A673 (cell line): Measurements from ENCODE around the gene RPS6KA5. TPM values are rescaled to one million over a fixed set of nuclear protein-coding genes. Genes with fewer than 3 reads are reported as not detected.
"Not testable (repeated sequence)": the region's sequence is repeated elsewhere in the genome, so short reads cannot be mapped to it uniquely, and the experiment has no call there.

Experiments
- BruUV-seq: library from RNA; stranded (reverse); fragments of 400-500 nt; replicated peaks from 2 replicates; lab custom pipeline; 2021; lab: Mats Ljungman, UMichigan
- CTCF ChIA-PET: fragments of 300-600 bp; sonication (Branson Sonifier 250); formaldehyde crosslinking; loops from one replicate; lab custom pipeline; 2022; ENCODE audit warnings: antibody characterized with exemption; lab: Charles Lee
- POLR2A ChIA-PET: fragments of 300-600 bp; sonication (Branson Sonifier 250); formaldehyde crosslinking; loops from one replicate; lab custom pipeline; 2022; ENCODE audit warnings: antibody characterized with exemption; ENCODE audit not compliant: low non-redundant PET; lab: Charles Lee
- DNase-seq: peaks from one replicate; pipeline ENCODE4 v3.0.0-alpha.2; 2015; ENCODE audit warnings: low spot score
- H3K27ac ChIP-seq: fragments of 200-600 bp; sonication (generic); 2 replicates; pipeline ENCODE4 v1.5.1; 2016; ENCODE audit warnings: mixed run types, low read depth, mild to moderate bottlenecking, mixed read lengths, antibody characterized with exemption, low read length; ENCODE audit not compliant: poor library complexity, severe bottlenecking
- H3K27me3 ChIP-seq: fragments of 200-600 bp; sonication (generic); replicated peaks from 2 replicates; pipeline ENCODE4 v1.6.1; 2017; ENCODE audit warnings: mixed run types, low read depth, mild to moderate bottlenecking, mixed read lengths, antibody characterized with exemption, low read length; ENCODE audit not compliant: insufficient read depth, poor library complexity
- H3K36me3 ChIP-seq: fragments of 200-600 bp; sonication (generic); 2 replicates; pipeline ENCODE4 v1.6.1; 2016; ENCODE audit warnings: mixed run types, mild to moderate bottlenecking, mixed read lengths, antibody characterized with exemption, low read length; ENCODE audit not compliant: insufficient read depth, poor library complexity, severe bottlenecking
- H3K4me1 ChIP-seq: fragments of 200-600 bp; sonication (generic); 2 replicates; pipeline ENCODE4 v1.6.1; 2017; ENCODE audit warnings: mixed run types, mild to moderate bottlenecking, mixed read lengths, antibody characterized with exemption, low read length; ENCODE audit not compliant: insufficient read depth, poor library complexity, severe bottlenecking
- H3K4me3 ChIP-seq: fragments of 200-600 bp; sonication (generic); 2 replicates; pipeline ENCODE4 v1.5.1; 2016; ENCODE audit warnings: low read depth, mixed run types, mild to moderate bottlenecking, mixed read lengths, low read length; ENCODE audit not compliant: poor library complexity, severe bottlenecking
- H3K9me3 ChIP-seq: fragments of 200-600 bp; sonication (generic); 2 replicates; pipeline ENCODE4 v1.6.1; 2016; ENCODE audit warnings: mixed run types, low read depth, mild to moderate bottlenecking, mixed read lengths, antibody characterized with exemption, low read length; ENCODE audit not compliant: poor library complexity, severe bottlenecking
- EZH2 ChIP-seq: fragments of 200-600 bp; sonication (generic); IDR thresholded peaks from 2 replicates; pipeline ENCODE4 v1.6.1; 2017; ENCODE audit warnings: borderline replicate concordance, low read depth, mild to moderate bottlenecking, mixed read lengths, antibody characterized with exemption, low read length; ENCODE audit not compliant: poor library complexity, severe bottlenecking
- intact Hi-C: fragments of 100-400 bp; cut with micrococcal nuclease; formaldehyde crosslinking; loops from one replicate; pipeline ENCODE4 v1.10.0; 2022; ENCODE audit not compliant: unreplicated experiment
- total RNA-seq: library from RNA; stranded (reverse); gene quantifications from 2 replicates; pipeline ENCODE4 v1.2.3, GENCODE V29; 2021
- TF ChIP-seq, protein P1 (sequence below): fragments of 300-800, 200-600 bp; sonication (generic); conservative IDR thresholded peaks from 2 replicates; pipeline ENCODE4 v1.5.1; 2017; ENCODE audit warnings: low read depth, mild to moderate bottlenecking, antibody characterized with exemption, low read length, moderate library complexity, mixed read lengths

RPS6KA5 gene
- total RNA-seq, 1 experiment from 2014 or later: 7.6 TPM

DNA sequence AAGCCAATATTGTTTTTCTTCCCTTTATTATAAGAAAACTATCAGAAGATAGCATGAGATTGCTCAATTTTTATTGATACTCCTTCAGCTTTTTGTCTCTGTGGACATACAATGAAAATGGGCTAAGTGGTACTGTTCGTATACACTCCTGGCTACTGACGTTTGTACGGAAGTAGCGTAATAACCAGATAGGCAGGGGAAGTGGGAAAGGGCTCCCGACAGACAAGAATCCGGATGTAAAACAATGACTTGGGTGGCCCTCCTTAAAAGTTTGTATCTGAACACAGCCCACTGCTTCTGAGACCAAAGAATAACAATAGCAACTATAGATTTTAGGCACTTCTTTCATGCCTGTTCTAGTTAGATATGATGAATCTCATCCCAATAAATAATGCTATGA lies 99.6 kb downstream of the RPS6KA5 start:
- BruUV-seq: no TSS peak
- H3K9me3 ChIP-seq: peaks cover 8% of the 10 kb centered on the region
- intact Hi-C loops: no loop called here
- H3K36me3 ChIP-seq: no peaks in the 10 kb centered on the region
- no peak overlapping the region for H3K4me3 ChIP-seq
- H3K27me3 ChIP-seq: no peaks in the 10 kb centered on the region
- no peaks in the 10 kb centered on the region for H3K4me1 ChIP-seq
- no peak for DNase-seq
- POLR2A ChIA-PET: no interaction called here
- no peak overlapping the region for H3K27ac ChIP-seq
- CTCF ChIA-PET: no interaction called here
- TF ChIP-seq, protein P1, sequence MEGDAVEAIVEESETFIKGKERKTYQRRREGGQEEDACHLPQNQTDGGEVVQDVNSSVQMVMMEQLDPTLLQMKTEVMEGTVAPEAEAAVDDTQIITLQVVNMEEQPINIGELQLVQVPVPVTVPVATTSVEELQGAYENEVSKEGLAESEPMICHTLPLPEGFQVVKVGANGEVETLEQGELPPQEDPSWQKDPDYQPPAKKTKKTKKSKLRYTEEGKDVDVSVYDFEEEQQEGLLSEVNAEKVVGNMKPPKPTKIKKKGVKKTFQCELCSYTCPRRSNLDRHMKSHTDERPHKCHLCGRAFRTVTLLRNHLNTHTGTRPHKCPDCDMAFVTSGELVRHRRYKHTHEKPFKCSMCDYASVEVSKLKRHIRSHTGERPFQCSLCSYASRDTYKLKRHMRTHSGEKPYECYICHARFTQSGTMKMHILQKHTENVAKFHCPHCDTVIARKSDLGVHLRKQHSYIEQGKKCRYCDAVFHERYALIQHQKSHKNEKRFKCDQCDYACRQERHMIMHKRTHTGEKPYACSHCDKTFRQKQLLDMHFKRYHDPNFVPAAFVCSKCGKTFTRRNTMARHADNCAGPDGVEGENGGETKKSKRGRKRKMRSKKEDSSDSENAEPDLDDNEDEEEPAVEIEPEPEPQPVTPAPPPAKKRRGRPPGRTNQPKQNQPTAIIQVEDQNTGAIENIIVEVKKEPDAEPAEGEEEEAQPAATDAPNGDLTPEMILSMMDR: no peak
- no peak for TF ChIP-seq EZH2

DNA sequence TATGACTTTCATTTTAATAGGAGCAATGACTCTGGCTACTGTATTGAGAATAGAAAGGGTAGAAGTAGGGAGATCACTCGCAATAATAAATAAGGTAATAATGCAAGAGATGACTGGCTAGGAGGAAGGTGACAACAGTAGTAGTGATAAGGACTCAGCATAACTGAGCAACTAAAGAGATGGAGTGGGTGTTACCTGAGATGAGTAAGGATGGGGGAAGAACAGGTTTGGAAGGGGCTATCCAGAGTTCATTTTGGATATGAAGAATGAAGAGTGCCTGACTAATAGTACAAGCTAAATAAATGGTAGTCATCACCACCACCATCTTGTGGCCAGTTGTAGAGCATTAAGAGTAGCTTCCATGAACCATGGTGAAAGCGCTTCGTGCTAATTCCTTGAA lies 101.1 kb downstream of the RPS6KA5 start:
- no peak for DNase-seq
- peaks cover 10% of the 10 kb centered on the region for H3K9me3 ChIP-seq
- H3K27me3 ChIP-seq: no peaks in the 10 kb centered on the region
- TF ChIP-seq, protein P1: no peak
- TF ChIP-seq EZH2: no peak
- CTCF ChIA-PET: no interaction called here
- intact Hi-C loops: no loop called here
- BruUV-seq: no TSS peak
- no peaks in the 10 kb centered on the region for H3K36me3 ChIP-seq
- no peak overlapping the region for H3K4me3 ChIP-seq
- H3K4me1 ChIP-seq: no peaks in the 10 kb centered on the region
- POLR2A ChIA-PET: no interaction called here
- H3K27ac ChIP-seq: no peak overlapping the region

DNA sequence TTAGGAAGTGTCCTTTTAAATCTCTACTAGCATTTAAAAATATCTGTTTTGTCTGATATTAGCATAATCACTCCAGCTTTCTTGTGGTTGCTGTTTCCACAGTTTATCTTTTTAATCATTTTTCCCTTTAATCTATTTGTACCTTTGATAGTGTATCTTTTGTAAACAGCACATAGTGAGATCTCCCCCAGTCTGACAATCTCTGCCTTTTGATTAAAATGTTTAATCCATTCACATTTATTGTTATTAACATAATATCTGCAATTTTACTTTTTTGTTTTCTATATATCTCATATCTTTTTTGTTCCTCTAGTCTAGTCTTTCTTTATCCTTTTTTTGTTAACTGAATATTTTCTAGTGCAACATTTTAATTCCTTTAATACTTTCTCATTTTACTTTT lies 104.2 kb downstream of the RPS6KA5 start:
- no peak overlapping the region for H3K4me3 ChIP-seq
- no peaks in the 10 kb centered on the region for H3K36me3 ChIP-seq
- ChIA-PET POLR2A (no interaction called here), CTCF (no interaction called here)
- peaks cover 10% of the 10 kb centered on the region for H3K9me3 ChIP-seq
- TF ChIP-seq, protein P1: no peak
- no peak for TF ChIP-seq EZH2
- BruUV-seq: no TSS peak
- H3K27ac ChIP-seq: no peak overlapping the region
- intact Hi-C loops: no loop called here
- no peak for DNase-seq
- no peaks in the 10 kb centered on the region for H3K4me1 ChIP-seq
- no peaks in the 10 kb centered on the region for H3K27me3 ChIP-seq

DNA sequence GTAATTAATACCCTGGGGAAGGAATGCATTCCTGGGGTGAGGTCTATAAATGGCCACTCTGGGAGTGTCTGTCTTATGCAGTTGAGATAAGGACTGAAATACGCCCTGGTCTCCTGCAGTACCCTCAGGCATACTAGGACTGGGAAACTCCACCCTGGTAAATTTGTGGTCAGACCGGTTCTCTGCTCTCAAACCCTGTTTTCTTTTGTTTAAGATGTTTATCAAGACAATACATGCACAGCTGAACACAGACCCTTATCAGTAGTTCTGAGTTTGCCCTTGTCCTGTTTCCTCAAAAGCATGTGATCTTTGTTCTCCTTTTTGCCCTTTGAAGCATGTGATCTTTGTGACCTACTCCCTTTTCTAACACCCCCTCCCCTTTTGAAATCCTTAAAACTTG lies 106.8 kb downstream of the RPS6KA5 start:
- H3K4me3 ChIP-seq, POLR2A ChIA-PET, H3K4me1 ChIP-seq, intact Hi-C loops, DNase-seq, H3K36me3 ChIP-seq, H3K9me3 ChIP-seq, CTCF ChIA-PET, H3K27me3 ChIP-seq, BruUV-seq, H3K27ac ChIP-seq: not testable (repeated sequence)
